Measurements from ENCODE around the gene CYP24A1. TPM values are rescaled to one million over a fixed set of nuclear protein-coding genes. Genes with fewer than 3 reads are reported as not detected.

The CYP24A1 gene
- total and polyA plus RNA-seq, 2 of the 13 experiments (the other 11 are each of a cell fraction or from before 2014, with no cell fraction given) = 9.4 to 32.7 TPM

DNA sequence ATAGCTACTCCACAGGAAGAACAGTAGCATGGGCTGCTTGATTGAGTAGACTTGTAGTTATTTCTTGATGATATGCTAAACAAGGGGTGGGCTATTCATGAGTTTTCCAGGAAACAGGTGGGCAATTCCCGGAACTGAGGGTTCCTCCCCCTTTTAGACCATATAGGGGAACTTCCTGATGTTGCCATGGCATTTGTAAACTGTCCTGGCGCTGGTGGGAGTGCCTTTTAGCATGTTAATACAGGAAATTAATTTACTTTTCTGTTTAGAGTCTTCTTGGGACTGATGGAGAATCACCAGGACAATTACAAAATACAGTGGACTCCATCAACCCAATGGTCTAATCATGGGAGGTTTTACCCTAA, 22.7 kb downstream of the CYP24A1 start:
- intact Hi-C loops (cut with micrococcal nuclease; ENCODE audit: unreplicated experiment) (no loop called here), in situ Hi-C loops (cut with HindIII; ENCODE audit: extremely low pct_ligation_motif_present, low pct_unique_long_range_greater_than_20kb) (no loop called here)
- CTCF ChIA-PET (ENCODE audit: low intra/inter-chr PET ratio, low total read pairs) = interaction anchor here (0.8 kb wide), 1 partner anchor 43 kb away, joined by 3 read pairs; no protein-coding TSS in a partner anchor
- no peak for TF ChIP-seq ZNF160 (CRISPR knock-in tag; IDR thresholded peaks at IDR 0.05)
- TF ChIP-seq, protein P1, sequence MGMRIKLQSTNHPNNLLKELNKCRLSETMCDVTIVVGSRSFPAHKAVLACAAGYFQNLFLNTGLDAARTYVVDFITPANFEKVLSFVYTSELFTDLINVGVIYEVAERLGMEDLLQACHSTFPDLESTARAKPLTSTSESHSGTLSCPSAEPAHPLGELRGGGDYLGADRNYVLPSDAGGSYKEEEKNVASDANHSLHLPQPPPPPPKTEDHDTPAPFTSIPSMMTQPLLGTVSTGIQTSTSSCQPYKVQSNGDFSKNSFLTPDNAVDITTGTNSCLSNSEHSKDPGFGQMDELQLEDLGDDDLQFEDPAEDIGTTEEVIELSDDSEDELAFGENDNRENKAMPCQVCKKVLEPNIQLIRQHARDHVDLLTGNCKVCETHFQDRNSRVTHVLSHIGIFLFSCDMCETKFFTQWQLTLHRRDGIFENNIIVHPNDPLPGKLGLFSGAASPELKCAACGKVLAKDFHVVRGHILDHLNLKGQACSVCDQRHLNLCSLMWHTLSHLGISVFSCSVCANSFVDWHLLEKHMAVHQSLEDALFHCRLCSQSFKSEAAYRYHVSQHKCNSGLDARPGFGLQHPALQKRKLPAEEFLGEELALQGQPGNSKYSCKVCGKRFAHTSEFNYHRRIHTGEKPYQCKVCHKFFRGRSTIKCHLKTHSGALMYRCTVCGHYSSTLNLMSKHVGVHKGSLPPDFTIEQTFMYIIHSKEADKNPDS (CRISPR knock-in tag; IDR thresholded peaks at IDR 0.05) = no peak
- TF ChIP-seq ZNF781 (CRISPR knock-in tag; IDR thresholded peaks at IDR 0.05; ENCODE audit: borderline replicate concordance, not compliant biosample characterization) = no peak
- no peak for TF ChIP-seq MEIS1 (CRISPR knock-in tag; IDR thresholded peaks at IDR 0.05; ENCODE audit: borderline replicate concordance)
- no peak for TF ChIP-seq IKZF4 (CRISPR knock-in tag; IDR thresholded peaks at IDR 0.05; ENCODE audit: borderline replicate concordance, low read depth, not compliant biosample characterization)
- TF ChIP-seq ZNF17 (CRISPR knock-in tag; IDR thresholded peaks at IDR 0.05) = no peak
- WGBS (ENCODE audit: low lambda C conversion rate) = 95% methylated on average over 2 of the region's 2 CpGs
- no peak overlapping the region for H3K9ac ChIP-seq (ENCODE audit: insufficient read depth, low read depth, low read length)
- ATAC-seq = no peak
- no peak overlapping the region for H3K4me2 ChIP-seq (ENCODE audit: low read depth, low read length)
- DNase-seq (ENCODE audit: low spot score) = no peak
- H3K4me3 ChIP-seq (replicated peaks in 1 of 3; ENCODE audit: insufficient read depth in 1 of 3, low read depth in 2 of 3, low read length in 3 of 3) = no peak overlapping the region
- H3K36me3 ChIP-seq (replicated peaks in 1 of 2; ENCODE audit: control insufficient read depth in 1 of 2, insufficient read depth in 2 of 2, low read length in 2 of 2) = no peaks in the 10 kb centered on the region
- POLR2A ChIA-PET = interaction anchor here (2.8 kb wide), 1 partner anchor 47 kb away, joined by 13 read pairs; no protein-coding TSS in a partner anchor
- no peaks in the 10 kb centered on the region for H3K9me3 ChIP-seq (ENCODE audit: low read length)
- FAIRE-seq = no peak
- no TSS peak for BruUV-seq (replicated peaks)
- H3K79me2 ChIP-seq (ENCODE audit: insufficient read depth, low read length) = no peaks in the 10 kb centered on the region
- H3K4me1 ChIP-seq (ENCODE audit: insufficient read depth, low read length) = peaks cover 24% of the 10 kb centered on the region
- no peaks in the 10 kb centered on the region for H3K27me3 ChIP-seq (ENCODE audit: control insufficient read depth in 1 of 2, insufficient read depth in 2 of 2, low read length in 2 of 2)
- no peak overlapping the region for H2AFZ ChIP-seq (ENCODE audit: low read length)
- no peak overlapping the region for H3K27ac ChIP-seq (ENCODE audit: extremely low read length, insufficient read depth, low read length)
- no peaks in the 10 kb centered on the region for H4K20me1 ChIP-seq (ENCODE audit: insufficient read depth, low read length)
